Motor neuron (in vitro differentiated cells): ENCODE measurements around the gene MOK. TPM values are rescaled to one million over a fixed set of nuclear protein-coding genes. Genes with fewer than 3 reads are reported as not detected.

ENCODE experiments used
- ATAC-seq, 8 experiments: fragments of 200-7000 bp; cut with Tn5 transposase; replicated peaks in 6 of 8; 2 replicates each; pipeline ENCODE4 v1.8.0; 2021; ENCODE audit warnings: mild to moderate bottlenecking in 8 of 8, moderate library complexity in 8 of 8
- H3K27ac ChIP-seq, 2 donors: fragments of 250-450 bp; sonication (Bioruptor Pico); 2 replicates each; pipeline ENCODE4 v1.9.0; 2021; ENCODE audit warnings: antibody characterized with exemption in 2 of 2, mild to moderate bottlenecking in 2 of 2, moderate library complexity in 1 of 2
- H3K4me1 ChIP-seq, 2 donors: fragments of 250-450 bp; sonication (Bioruptor Pico); replicated peaks in 1 of 2; 2 replicates each; pipeline ENCODE4 v1.6.1; 2021; ENCODE audit warnings: antibody characterized with exemption in 2 of 2, mild to moderate bottlenecking in 2 of 2, moderate library complexity in 1 of 2
- H3K4me3 ChIP-seq, 5 donors: fragments of 250-450 bp; sonication (Bioruptor Pico); 2 replicates each; pipeline ENCODE4 v1.9.0; 2021; ENCODE audit warnings: antibody characterized with exemption in 5 of 5, mild to moderate bottlenecking in 5 of 5, moderate library complexity in 4 of 5
- WGBS, 10 experiments: fragments of 450-650 bp; shearing (Covaris generic); methylation state at CpG; one replicate each; pipeline ENCODE4 v1.0.0; 2022; 5-methylcytosine and 5-hydroxymethylcytosine counted together
- in situ Hi-C, 9 experiments: fragments of 400-800 bp; cut with MboI; loops; one replicate each; pipeline ENCODE4 v1.15.0; 2021; ENCODE audit warnings: low sequenced_read_pairs in 9 of 9, low pct_unique_long_range_greater_than_20kb in 2 of 9; ENCODE audit not compliant: unreplicated experiment in 9 of 9
- total RNA-seq, 8 experiments: library from RNA; unstranded; fragments of 300-600 nt; gene quantifications; 2 replicates each; pipeline versions ENCODE4 v1.2.3 to v1.2.4, GENCODE V29; 2022

MOK gene
- total RNA-seq, 8 experiments from 2014 or later, result 6.0 to 63.6 (median 24.2) TPM

DNA sequence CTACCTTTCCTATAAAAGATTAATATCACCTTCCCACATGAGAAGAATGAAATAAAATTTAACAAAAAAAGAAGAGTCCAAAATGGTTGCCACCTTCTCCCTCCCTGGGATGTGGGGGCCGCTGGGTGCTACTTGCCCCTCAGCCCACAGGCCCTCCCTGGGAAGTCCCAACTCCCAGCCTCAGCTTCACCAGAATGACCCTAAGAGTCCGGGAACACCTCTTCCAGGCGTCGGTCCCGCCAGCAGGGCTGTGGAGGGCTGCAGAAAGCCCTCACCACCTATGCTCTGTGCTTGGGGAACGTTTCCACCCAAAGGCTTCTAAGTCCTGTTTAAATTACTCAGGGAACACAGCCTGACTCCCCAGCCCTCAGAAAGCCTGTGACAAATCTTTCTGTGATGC, 71.9 kb downstream of the MOK start:
- Histone ChIP-seq H3K4me3 (no peak overlapping the region), H3K4me1 (peaks cover 2 to 3% of the 10 kb centered on the region in 2 donors), H3K27ac (no peak overlapping the region)
- ATAC-seq, result no peak
- in situ Hi-C loops, result loop anchor here in 1 of 9 experiments (10.0 kb wide), 1 partner anchor 82 kb away; the partner anchor contains the start of gene ZNF839
- 11 to 86% (median 79%) methylated on average over 1 to 4 of the region's 6 CpGs; no CpG with 5 or more reads in 5 of the 10 experiments for WGBS, 10 experiments

DNA sequence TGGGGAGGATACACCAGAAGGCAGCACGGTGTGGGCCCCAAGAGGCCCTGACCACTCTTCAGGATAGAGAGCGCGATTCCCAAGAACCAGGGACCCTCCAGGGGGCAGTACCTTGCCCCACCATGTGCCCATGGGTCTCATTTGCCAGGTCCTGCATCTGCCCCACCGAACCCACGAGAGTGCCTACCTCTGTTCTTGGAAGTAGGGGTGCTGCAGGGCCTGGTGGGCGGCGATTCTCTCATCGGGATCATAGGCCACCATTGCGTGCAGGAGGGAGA, 72.7 kb downstream of the MOK start:
- Histone ChIP-seq H3K4me3 (no peak overlapping the region), H3K27ac (no peak overlapping the region), H3K4me1 (peaks cover 2 to 3% of the 10 kb centered on the region in 2 donors)
- in situ Hi-C loops, result loop anchor here in 1 of 9 experiments (10.0 kb wide), 1 partner anchor 83 kb away; the partner anchor contains the start of gene ZNF839
- ATAC-seq, result no peak
- 70 to 100% (median 88%) methylated on average over 2 to 4 of the region's 9 CpGs; no CpG with 5 or more reads in 7 of the 10 experiments for WGBS, 10 experiments

DNA sequence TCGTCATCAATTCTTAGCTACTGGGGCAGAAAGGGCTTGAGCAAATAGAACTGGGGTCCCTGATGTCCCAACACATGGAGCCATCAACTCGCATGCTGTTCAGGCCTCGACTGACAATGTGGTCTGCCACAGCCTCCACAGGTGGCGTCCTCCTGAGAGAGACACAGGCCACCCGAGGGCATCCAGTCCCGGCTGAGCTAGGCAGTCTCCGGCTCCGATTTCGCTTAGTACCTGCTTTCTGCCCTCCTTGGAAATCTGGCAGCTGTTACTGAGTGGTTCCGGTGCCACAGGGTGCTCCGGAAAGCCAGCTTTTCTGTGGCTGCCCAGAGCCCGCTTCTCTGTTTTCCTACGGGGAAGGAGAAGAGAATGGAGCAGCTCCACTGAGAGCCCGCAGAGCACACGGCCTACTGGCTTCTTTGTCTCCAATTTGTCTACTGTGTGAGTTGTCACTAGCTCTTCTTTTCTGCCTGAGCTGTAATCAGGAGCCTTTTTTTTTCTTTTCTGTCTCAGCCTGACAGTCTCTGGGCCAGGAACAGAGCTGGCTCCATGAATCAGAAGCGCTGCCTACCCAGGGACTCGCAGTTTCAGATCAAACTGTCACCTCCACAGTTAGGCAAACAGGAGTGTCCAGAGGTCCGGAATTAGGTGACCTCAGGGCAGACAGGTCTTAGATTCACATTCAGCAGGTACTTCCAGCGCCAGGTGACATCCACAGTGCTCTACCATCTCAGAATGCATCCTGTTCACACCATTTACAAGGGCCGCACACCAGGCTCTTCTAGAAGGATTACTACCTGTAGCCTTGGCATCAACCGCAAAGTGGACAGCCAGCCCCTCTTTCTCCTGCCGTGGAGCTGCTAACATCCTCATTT, 73.3 kb downstream of the MOK start:
- ATAC-seq, result peak in 4 of 8 experiments; percentile 45 to 73 (median 58)
- Histone ChIP-seq H3K27ac (no peak overlapping the region), H3K4me3 (no peak overlapping the region), H3K4me1 (peaks cover 2 to 3% of the 10 kb centered on the region in 2 donors)
- in situ Hi-C loops, result loop anchor here in 1 of 9 experiments (10.0 kb wide), 1 partner anchor 83 kb away; the partner anchor contains the start of gene ZNF839
- 50 to 94% (median 80%) methylated on average over 2 to 14 of the region's 22 CpGs; no CpG with 5 or more reads in 2 of the 10 experiments for WGBS, 10 experiments

DNA sequence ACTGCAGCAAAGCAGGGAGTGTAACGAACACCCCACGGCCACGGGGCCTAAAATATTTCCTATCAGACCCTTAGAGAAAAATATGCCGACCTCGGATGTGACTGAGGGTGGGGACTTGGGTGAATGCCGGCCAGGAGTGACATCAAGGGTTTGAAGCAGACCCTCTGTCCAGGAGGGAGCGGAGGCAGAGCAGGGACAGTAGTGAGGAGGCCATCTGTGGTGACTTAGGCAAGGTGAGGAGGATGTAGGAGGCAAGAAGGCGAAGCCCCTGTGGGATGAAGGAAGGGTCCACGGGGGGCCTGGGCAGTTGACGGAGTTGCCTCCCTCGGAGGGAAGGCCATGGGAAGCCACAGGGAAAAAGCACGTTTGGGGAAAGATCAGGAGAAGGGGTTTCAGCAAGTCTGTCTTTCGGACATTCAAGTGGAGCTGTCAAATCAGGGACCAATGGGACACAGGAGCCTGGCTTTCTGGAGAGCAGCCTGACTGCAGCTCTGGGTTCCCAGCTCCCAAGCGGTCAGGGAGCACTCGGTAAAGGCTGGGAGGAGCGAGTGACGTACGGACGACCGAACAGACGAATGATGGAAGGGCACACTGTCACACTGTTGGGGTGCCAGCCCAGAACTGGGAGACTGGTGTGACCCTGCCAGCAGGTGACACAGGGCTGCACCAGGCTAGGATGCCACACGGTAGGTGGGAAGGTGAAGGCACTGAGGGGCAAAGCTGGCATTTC, 74.3 kb downstream of the MOK start:
- ATAC-seq, result no peak
- in situ Hi-C loops, result loop anchor here in 1 of 9 experiments (10.0 kb wide), 1 partner anchor 84 kb away; the partner anchor contains the start of gene ZNF839
- no peak overlapping the region for H3K27ac ChIP-seq
- WGBS, 10 experiments, result 67 to 90% (median 84%) methylated on average over 3 to 11 of the region's 22 CpGs; no CpG with 5 or more reads in 2 of the 10 experiments
- no peak overlapping the region for H3K4me3 ChIP-seq
- H3K4me1 ChIP-seq, result peaks cover 2 to 3% of the 10 kb centered on the region in 2 donors

DNA sequence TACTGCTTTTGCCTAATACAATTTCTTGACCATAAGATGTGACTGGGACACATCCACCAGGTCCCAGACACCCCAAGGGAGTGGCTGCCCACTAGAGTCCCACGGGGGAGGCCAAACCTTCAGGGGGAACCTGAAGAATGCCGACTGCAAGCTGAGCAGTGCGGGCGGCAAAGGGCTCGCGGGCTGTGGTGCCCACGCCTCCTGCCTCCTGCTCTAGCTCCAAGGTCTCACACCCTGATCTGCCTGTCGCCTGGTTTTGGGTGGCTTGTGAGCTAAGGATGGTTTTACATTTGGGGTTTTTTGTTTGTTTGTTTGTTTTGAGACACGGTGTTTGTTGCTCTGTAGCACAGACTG, 75.2 kb downstream of the MOK start:
- in situ Hi-C loops, result loop anchor here in 1 of 9 experiments (10.0 kb wide), 1 partner anchor 85 kb away; the partner anchor contains the start of gene ZNF839
- ATAC-seq, result no peak
- Histone ChIP-seq H3K4me1 (no peaks in the 10 kb centered on the region), H3K4me3 (no peak overlapping the region), H3K27ac (no peak overlapping the region)
- 69 to 100% (median 84%) methylated on average over 1 to 4 of the region's 9 CpGs; no CpG with 5 or more reads in 4 of the 10 experiments for WGBS, 10 experiments

DNA sequence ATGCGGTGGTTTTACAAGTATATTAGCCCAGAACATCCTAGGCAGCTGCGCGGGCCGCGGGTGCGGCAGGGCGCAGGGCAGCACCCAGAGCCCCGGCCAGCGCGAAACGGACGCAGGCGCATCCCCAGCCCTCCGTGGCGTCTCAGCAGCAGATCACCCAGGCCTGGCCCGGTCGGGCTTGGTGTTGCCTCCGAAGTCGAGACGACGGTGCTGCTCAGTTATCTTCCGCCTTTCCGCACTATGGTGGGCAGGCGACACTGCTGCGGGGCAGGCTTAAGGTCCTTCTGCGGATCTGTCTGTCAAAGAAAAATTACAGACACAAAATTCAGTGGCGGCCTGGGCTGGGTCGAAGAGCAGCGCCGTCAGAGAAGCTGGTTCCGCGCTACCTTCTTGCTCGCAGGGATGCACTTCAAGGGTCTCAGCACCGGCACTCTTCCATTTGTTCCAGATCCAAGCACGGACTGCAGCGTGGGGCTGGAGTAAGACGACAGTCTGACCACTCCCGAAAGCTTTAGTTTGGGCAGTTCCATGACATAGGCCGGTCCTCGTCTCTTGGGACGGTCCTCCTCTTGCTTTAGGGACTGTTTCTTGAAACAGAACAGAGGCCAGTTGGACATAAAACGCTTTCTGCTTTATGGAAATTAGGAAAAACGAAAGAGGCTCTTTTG, 75.8 kb downstream of the MOK start:
- ATAC-seq, result no peak
- Histone ChIP-seq H3K4me3 (no peak overlapping the region), H3K27ac (no peak overlapping the region), H3K4me1 (no peaks in the 10 kb centered on the region)
- in situ Hi-C loops, result no loop called here
- WGBS, 10 experiments, result 83 to 100% (median 95%) methylated on average over 2 to 28 of the region's 43 CpGs

DNA sequence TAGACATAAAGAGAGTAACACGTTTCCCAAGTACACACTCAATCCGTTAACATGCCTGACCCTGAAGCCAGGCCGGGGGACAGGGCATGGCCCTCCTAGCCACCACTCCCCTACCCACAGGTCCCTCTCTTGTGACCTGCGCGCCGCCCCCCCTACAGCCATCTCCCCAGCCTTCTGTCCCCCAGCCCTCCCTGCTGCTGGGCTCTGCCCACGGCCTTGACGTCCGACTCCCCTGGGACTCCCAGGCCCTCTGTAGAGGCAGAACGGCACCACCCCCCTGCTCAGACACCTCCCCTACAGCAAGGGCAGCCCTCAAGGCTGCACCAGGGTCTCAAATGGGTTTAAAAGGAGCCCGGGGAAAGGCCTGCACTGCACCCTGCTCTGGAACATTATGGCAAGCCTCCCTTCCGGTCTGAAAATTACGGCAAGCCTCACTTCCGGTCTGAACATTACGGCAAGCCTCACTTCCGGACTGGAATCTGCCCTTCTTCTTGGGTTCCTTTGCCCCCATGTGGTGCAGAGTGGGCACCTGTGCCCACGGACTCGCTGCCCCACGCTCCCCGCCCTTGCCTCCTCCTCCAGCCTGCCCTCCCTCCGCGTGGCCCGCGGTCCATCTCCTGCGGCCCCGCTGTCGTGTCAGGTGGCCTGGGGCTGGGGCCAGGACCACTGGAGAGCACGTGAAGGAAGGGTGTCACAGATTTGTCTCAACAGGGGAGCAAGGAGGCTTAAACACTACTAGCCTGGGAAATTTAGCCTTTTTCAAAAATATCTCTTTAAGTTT, 77.6 kb downstream of the MOK start:
- in situ Hi-C loops, result no loop called here
- no peak overlapping the region for H3K27ac ChIP-seq
- 60 to 100% (median 80%) methylated on average over 1 to 8 of the region's 28 CpGs; no CpG with 5 or more reads in 5 of the 10 experiments for WGBS, 10 experiments
- no peaks in the 10 kb centered on the region for H3K4me1 ChIP-seq
- H3K4me3 ChIP-seq, result no peak overlapping the region
- ATAC-seq, result peak in 3 of 8 experiments; percentile 32 to 48 (median 44)

DNA sequence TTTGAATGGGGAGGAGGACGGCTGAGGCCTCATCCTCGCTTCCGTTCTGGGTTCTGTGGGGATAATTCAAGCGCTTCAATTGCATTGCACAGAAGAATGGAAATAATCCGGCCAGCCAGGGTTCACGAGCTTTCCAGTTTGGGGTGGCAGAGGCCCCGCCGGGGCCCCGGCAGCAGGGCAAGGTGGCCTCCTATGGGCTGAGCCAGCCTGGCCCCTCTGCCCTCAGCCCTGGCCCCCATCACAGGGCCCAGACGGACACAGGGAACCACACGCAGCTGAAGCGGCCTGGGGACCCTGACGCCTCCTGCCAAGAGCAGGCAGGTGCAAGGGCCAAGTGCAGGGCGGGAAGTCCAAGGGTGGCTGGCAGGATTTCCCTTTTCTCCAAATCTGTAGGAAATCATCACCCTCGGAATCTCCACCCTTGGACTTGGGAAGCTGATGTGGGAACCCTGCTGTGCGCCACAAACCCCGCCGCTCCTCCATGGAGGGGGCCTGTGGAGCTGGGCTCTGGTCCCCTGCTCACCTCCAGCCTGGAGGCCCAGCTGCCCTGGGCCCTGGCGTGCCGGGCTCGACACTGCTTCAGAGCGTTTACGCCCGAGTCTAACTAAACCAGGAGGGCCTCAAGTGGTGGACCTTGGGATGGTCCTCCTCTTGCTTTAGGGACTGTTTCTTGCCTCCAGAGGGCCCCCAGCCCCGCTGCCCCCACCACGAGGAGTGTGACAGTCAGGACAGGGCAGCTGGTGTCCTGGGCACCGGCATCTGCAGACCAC, 78.4 kb downstream of the MOK start:
- Histone ChIP-seq H3K4me1 (no peaks in the 10 kb centered on the region), H3K27ac (no peak overlapping the region), H3K4me3 (no peak overlapping the region)
- 70 to 100% (median 94%) methylated on average over 1 to 9 of the region's 27 CpGs; no CpG with 5 or more reads in 3 of the 10 experiments for WGBS, 10 experiments
- ATAC-seq, result peak in 6 of 8 experiments; percentile 6 to 30 (median 20)
- in situ Hi-C loops, result no loop called here

DNA sequence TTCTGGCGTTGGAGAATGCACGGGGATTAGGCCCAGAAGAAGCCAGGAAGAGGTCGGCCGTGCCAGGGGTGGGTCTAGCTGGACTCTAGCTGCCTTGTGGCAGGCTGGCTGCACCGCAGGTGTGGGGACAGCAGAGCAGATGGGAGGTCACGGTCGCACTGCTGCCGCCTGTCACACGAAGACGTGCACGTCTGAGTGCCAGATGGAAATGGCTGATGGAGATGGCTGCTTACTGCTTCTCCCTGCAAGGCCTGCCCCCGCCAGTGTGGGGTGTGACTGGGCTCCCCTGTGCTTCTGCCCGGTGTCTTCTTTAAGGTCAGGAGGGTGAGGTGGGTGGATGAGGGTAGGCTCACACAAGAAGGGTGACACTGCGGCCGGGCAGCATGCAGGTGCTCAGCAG, 79.0 kb downstream of the MOK start:
- no peaks in the 10 kb centered on the region for H3K4me1 ChIP-seq
- H3K4me3 ChIP-seq, result no peak overlapping the region
- H3K27ac ChIP-seq, result no peak overlapping the region
- no peak for ATAC-seq
- in situ Hi-C loops, result no loop called here
- WGBS, 10 experiments, result 20 to 100% (median 100%) methylated on average over 1 of the region's 15 CpGs; no CpG with 5 or more reads in 6 of the 10 experiments

DNA sequence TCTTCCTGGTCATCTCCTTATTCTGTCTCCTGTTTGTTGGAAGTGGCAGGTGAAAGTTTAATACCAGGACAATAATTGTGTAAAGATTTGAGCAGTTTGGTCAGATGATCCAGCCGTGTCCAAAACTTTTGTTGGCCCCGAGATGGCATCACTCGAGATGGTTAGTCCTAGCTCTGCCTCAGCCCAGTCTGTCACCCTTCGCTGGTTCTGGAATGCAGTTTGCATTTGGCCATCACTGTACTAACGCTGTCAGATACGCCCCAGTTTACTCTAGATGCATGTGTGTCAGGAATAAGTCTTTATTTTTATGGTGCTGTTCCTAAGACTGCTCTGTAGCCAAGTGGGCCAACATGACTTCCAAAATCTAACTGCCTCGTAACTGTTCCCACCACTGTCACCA, 79.6 kb downstream of the MOK start:
- in situ Hi-C loops, result no loop called here

DNA sequence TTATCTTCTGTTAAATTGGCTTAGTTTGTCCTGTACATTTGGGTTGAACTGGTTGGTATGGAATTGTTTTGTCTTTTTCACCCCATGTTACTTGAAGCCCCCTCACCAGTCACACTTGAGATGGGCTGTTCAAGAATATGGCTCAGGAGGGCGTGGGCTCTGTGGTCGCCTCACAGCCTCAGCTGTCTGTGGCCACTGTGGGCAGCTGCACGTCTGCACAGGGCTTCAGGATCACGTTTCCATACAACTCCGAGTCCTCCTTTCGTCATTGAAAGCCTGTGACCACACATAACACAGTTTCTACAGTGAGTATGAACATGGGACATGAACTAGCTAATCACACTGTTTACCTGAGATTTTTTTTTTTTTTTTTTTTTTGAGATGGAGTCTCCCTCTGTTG, 81.3 kb downstream of the MOK start:
- 60 to 100% (median 97%) methylated on average over 1 to 3 of the region's 6 CpGs; no CpG with 5 or more reads in 6 of the 10 experiments for WGBS, 10 experiments
- H3K4me3 ChIP-seq, result no peak overlapping the region
- in situ Hi-C loops, result no loop called here
- no peak overlapping the region for H3K27ac ChIP-seq
- H3K4me1 ChIP-seq, result no peaks in the 10 kb centered on the region
- ATAC-seq, result no peak

More for the DNA sequence above, 79.6 kb downstream of the MOK start:
- H3K4me3 ChIP-seq, result no peak overlapping the region
- no peak for ATAC-seq
- no peaks in the 10 kb centered on the region for H3K4me1 ChIP-seq
- H3K27ac ChIP-seq, result no peak overlapping the region
- WGBS, 10 experiments, result 67 to 100% (median 95%) methylated on average over 1 to 7 of the region's 7 CpGs; no CpG with 5 or more reads in 4 of the 10 experiments
